NCI-H2227 (cell line): ENCODE measurements around the gene CUBN.

ENCODE experiments used
- DNase-seq: peaks from one replicate; lab custom pipeline; 2025; ENCODE audit not compliant: unreplicated experiment; lab: John Stamatoyannopoulos, UW

CUBN gene

DNA sequence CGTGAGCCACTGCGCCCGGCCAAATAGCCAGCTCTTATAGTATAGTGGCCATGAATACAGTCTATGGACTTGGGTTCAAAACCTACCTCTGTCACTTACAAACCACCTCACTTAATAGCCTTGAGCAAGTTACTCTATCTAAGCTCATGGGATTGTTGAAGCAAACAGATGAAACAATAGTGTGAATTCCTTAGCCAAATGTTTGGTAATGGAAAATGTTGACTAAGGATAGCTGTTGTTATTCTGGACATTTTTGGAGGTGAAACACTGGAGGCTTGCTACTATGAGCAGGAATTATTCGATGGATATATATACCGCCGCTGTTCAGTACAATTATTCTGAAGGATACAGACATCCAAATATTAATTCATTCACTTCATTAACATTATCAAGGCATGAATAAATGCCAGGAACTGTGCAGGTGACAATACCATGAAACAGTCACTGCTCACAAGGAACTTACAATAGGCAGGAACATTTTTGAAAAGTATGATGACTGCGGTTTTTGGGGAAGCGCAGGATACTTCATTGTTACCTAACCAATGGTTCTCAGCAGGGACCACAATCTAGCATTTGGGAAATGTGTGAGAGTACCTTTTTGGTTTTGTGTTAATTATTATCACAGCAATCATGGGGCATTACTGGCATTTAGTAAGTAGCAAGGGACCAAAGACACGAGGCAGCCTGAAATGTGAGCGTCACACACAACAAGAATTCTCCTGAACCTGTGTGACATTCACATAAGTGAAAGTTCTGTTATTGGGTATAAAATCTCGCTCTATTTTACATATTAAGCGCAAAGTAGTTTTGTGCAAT lies 55.7 kb downstream of the CUBN start:
- no peak for DNase-seq

DNA sequence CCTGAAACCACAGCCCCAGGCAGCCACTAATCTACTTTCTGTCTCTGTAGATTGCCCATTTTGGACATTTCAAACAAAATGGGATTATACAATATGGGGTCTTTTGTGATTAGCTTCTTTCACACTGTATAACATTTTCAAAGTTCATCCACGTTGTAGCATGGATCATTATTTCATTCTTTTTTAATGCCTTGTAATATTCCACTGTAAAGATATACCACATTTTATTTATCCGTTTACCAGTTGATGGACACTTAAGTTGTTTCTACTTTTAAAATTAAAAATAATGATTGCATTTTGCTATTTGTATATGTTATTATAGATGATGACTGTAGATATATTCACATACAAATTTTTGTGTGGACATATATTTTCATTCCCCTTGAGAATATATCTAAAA lies 60.7 kb downstream of the CUBN start:
- DNase-seq: no peak

- DNase-seq: no peak
These were observed 62.0 kb downstream of the CUBN start for GRCh38 chr10:17067376-17068264.

- DNase-seq: no peak
These were observed 62.8 kb downstream of the CUBN start for GRCh38 chr10:17066807-17067206.

- no peak for DNase-seq
These were observed 63.6 kb downstream of the CUBN start for GRCh38 chr10:17066000-17066399.

- no peak for DNase-seq
These were observed 64.3 kb downstream of the CUBN start for GRCh38 chr10:17065273-17065672.

- DNase-seq: no peak
These were observed 65.2 kb downstream of the CUBN start for GRCh38 chr10:17064435-17064834.

DNA sequence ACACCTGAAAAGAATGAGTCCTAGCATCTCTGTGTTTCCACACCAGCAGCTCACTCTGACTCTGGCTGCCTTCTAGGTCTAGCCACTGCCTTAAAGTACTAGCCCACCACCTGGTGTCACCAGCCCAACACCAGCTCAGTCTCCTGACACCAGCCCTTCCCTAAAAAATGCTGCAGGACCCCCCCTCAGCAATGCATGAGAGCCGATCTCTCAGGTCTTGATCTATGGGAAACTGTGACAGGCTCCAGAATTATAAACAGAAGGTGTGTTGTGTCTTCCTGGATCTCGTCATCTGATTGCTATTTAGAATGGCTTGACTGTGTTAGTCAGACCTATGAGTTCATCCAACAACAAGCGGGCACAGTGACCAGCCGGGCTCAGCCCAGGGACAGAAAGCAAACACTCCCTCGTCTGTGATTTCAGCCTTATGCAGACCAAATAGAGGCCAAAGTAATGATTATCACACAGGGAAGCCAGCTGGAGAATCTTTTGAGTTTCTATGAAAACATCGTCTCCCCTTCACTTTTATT lies 66.6 kb downstream of the CUBN start:
- DNase-seq: no peak

DNA sequence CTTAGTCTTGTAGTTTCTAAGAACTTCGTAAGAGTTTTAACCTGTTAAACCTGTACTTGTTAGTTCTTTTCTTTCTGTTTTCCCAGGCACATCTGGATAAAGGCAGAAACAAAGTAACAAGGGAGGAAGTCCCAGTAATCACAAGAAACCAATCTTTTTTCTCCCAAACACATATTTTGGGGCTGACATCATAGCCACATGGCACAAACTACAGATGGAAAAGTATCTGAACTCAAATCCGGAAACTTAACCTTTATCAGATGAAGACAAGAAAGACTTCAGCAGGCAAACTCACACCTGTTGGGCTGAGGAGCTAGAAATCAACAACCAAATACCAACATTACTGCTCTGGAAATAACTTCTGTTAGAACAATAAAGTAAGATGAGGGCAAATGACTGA lies 67.1 kb downstream of the CUBN start:
- no peak for DNase-seq

DNA sequence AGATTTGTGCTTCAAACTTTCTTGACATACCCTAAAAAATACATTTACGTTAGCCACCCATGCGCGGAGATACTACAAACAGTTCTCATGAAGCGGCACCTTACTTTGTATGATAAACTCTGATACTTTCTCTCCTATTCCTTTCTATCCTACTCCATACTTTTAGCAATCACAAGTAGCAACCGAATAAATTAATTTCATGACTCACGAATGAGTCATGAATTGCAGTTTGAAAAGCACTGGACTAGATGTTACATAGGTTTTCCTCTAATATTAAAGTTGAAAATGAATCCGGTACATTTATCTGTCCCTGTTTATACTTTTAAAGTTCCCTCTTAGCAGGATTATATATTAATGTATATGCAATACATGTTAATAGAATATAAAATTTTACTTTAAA lies 67.6 kb downstream of the CUBN start:
- no peak for DNase-seq

DNA sequence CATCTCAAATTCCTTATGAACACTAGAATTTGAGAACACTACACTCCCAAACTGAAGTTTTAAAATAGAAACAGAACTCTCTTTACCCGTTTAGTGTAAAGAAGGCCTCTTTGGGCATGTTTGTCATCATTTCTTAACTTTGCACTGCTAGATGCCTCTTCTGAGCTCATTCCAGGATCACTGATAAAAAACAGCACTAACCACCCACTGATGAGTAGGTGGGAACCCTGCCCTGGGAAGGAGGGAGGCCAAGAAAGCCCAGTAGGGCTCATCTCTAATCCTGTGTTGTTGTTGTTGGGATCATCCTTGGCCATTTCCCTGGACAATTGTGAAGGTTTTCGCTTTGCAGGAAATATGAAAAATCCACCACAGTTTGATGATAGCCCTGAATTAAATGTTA lies 68.2 kb downstream of the CUBN start:
- no peak for DNase-seq

- no peak for DNase-seq
These were observed 69.3 kb downstream of the CUBN start for GRCh38 chr10:17060289-17060688.

- DNase-seq: no peak
These were observed 70.4 kb downstream of the CUBN start for GRCh38 chr10:17059197-17059688.

GRCh38 chr10:17058093-17058492 lies 71.5 kb downstream of the CUBN start:
- DNase-seq: no peak

- DNase-seq: no peak
These were observed 72.7 kb downstream of the CUBN start for GRCh38 chr10:17056781-17057428.

GRCh38 chr10:17053513-17053912 lies 76.1 kb downstream of the CUBN start:
- no peak for DNase-seq

DNA sequence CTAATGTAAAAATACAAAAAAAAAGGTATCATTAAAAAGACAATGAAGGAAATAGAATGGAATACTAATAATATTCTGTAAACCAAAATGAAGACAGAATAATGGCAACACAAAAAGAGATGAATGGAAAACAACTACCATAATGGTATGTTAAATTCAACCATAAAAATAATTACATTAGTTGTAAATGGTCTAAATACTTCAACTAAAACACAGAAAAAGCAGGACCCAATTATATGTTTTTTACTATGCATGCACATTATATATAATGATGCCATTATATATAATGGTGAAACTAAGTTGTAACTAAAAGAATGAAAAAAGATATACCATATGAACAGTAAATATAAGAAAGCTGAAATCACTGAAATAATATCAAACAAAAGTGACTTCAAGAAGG lies 76.5 kb downstream of the CUBN start:
- DNase-seq: no peak

DNA sequence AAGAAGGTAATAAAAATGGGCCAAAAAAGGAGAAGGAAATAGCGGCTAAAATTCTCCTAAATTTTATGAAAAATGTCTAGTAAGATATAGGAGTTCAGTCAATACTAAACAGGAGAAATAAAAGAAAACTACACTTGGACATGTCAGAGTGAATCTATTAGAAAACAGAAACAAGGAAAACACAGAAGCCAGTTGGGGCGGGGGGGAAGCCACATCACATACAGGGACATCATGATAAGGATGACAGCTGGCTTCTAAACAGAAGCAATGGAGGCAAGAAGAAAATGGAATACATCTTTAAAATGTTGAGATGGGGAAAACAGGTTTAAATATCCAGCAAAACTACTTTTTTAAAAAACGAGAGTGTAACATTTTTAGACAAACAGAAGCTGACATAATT lies 77.8 kb downstream of the CUBN start:
- no peak for DNase-seq

- no peak for DNase-seq
These were observed 80.4 kb downstream of the CUBN start for GRCh38 chr10:17049195-17049594.

DNA sequence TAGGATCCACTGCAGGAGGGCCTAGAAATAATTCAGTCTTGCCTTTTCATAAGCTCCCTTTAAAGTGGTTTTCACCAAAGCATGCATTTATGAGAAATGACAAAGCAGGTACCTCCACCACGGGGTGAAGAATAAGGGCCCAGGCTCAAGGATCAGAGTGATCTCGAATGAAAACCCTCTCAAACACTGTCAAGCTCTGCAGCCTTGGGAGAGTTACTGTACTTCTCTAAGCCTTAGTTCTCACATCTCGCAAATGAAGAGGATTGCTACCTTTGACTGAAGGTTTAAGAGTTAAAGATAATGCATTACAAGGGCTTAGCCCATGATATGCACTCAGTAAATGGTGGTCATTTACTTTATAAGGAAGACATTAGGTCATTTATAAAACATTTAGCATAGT lies 81.7 kb downstream of the CUBN start:
- DNase-seq: no peak

- DNase-seq: no peak
These were observed 82.6 kb downstream of the CUBN start for GRCh38 chr10:17046989-17047388.
